Raji (cell line): ENCODE measurements around the gene REEP1.

Experiments used
- POLR2A ChIP-seq: IDR thresholded peaks from 2 replicates; pipeline ENCODE4 v1.6.1; 2011; ENCODE audit warnings: low read depth, low read length, control low read depth; ENCODE audit not compliant: insufficient read depth

REEP1 gene

GRCh38 chr2:86315084-86315483, 22.3 kb downstream of the REEP1 start:
- TF ChIP-seq POLR2A: no peak

GRCh38 chr2:86314125-86314524, 23.3 kb downstream of the REEP1 start:
- no peak for TF ChIP-seq POLR2A

- no peak for TF ChIP-seq POLR2A
These were observed 24.1 kb downstream of the REEP1 start for GRCh38 chr2:86313341-86313740.

- TF ChIP-seq POLR2A: no peak
These were observed 25.5 kb downstream of the REEP1 start for GRCh38 chr2:86311879-86312278.

GRCh38 chr2:86309966-86310365, 27.5 kb downstream of the REEP1 start:
- TF ChIP-seq POLR2A: no peak

- TF ChIP-seq POLR2A: no peak
These were observed 28.3 kb downstream of the REEP1 start for GRCh38 chr2:86308984-86309695.

- no peak for TF ChIP-seq POLR2A
These were observed 29.1 kb downstream of the REEP1 start for GRCh38 chr2:86308356-86308755.

- no peak for TF ChIP-seq POLR2A
These were observed 30.0 kb downstream of the REEP1 start for GRCh38 chr2:86307431-86307830.

GRCh38 chr2:86305915-86306254, 31.5 kb downstream of the REEP1 start:
- TF ChIP-seq POLR2A: no peak

GRCh38 chr2:86305195-86305914, 32.1 kb downstream of the REEP1 start:
- TF ChIP-seq POLR2A: no peak

- no peak for TF ChIP-seq POLR2A
These were observed 33.0 kb downstream of the REEP1 start for GRCh38 chr2:86304416-86304815.

- no peak for TF ChIP-seq POLR2A
These were observed 35.1 kb downstream of the REEP1 start for GRCh38 chr2:86302320-86302719.

- TF ChIP-seq POLR2A: no peak
These were observed 35.7 kb downstream of the REEP1 start for GRCh38 chr2:86301711-86302202.

- no peak for TF ChIP-seq POLR2A
These were observed 36.4 kb downstream of the REEP1 start for GRCh38 chr2:86301009-86301408.

GRCh38 chr2:86300496-86300895, 36.9 kb downstream of the REEP1 start:
- TF ChIP-seq POLR2A: no peak
